H1 (cell line): Measurements from ENCODE around the gene ACE. TPM values are rescaled to one million over a fixed set of nuclear protein-coding genes. Genes with fewer than 3 reads are reported as not detected.

Source experiments
- CTCF ChIA-PET: fragments of 300-600 bp; sonication (Branson Sonifier 250); formaldehyde crosslinking; loops from one replicate; lab custom pipeline; 2021; ENCODE audit not compliant: partially characterized antibody; lab: Charles Lee
- POLR2A ChIA-PET: fragments of 300-600 bp; sonication (Branson Sonifier 250); formaldehyde crosslinking; loops from one replicate; lab custom pipeline; 2021; ENCODE audit warnings: inconsistent platforms; ENCODE audit not compliant: partially characterized antibody; lab: Charles Lee
- DNase-seq, 2 experiments: peaks; one replicate each; pipeline versions ENCODE4 v3.0.0 to v3.0.0-alpha.2; 2010 to 2022; ENCODE audit warnings: low spot score in 2 of 2, low read depth in 1 of 2, mixed read lengths in 1 of 2
- FAIRE-seq: peaks from 2 replicates; lab custom pipeline; 2011; peaks lifted over from hg19 to GRCh38; lab: Jason Lieb, UNC
- H2AFZ ChIP-seq: 2 replicates; pipeline ENCODE4 v1.8.1; 2012; ENCODE audit warnings: low read length, inconsistent platforms
- H2AK5ac ChIP-seq: 2 replicates; pipeline ENCODE4 v1.6.1; 2013; ENCODE audit warnings: low read depth, low read length
- H2BK120ac ChIP-seq: replicated peaks from 2 replicates; pipeline ENCODE3; 2013; ENCODE audit warnings: low read depth, low read length, inconsistent platforms
- H2BK12ac ChIP-seq: 2 replicates; pipeline ENCODE4 v1.6.1; 2013; ENCODE audit warnings: low read depth, low read length
- H2BK15ac ChIP-seq: 2 replicates; pipeline ENCODE4 v1.6.1; 2013; ENCODE audit warnings: low read length
- H2BK20ac ChIP-seq: 2 replicates; pipeline ENCODE4 v1.6.1; 2013; ENCODE audit warnings: low read length
- H2BK5ac ChIP-seq: 2 replicates; pipeline ENCODE4 v1.6.1; 2013; ENCODE audit warnings: low read depth, low read length
- H3K14ac ChIP-seq: 2 replicates; pipeline ENCODE4 v1.6.1; 2013; ENCODE audit warnings: inconsistent platforms; ENCODE audit not compliant: insufficient read length
- H3K18ac ChIP-seq: 2 replicates; pipeline ENCODE4 v1.6.1; 2013; ENCODE audit warnings: low read length; ENCODE audit errors: extremely low read depth
- H3K23ac ChIP-seq: 2 replicates; pipeline ENCODE4 v1.6.1; 2013; ENCODE audit warnings: inconsistent platforms; ENCODE audit not compliant: insufficient read length
- H3K23me2 ChIP-seq: 2 replicates; pipeline ENCODE4 v1.6.1; 2013; ENCODE audit warnings: low read depth, low read length
- H3K27ac ChIP-seq: 2 replicates; pipeline ENCODE4 v1.6.1; 2011; ENCODE audit warnings: low read depth, low read length, inconsistent platforms
- H3K27me3 ChIP-seq, 4 experiments: replicated peaks in 1 of 4; 1 replicate in 1 of 4; 2 replicates in 3 of 4; pipeline versions ENCODE4 v1.6.1 to v1.8.1; 2011 to 2013; ENCODE audit warnings: low read length in 3 of 4, mild to moderate bottlenecking in 3 of 4, inconsistent platforms in 2 of 4, mixed read lengths in 2 of 4, moderate library complexity in 1 of 4; ENCODE audit not compliant: control insufficient read depth in 3 of 4, insufficient read depth in 3 of 4; ENCODE audit errors: extremely low read depth in 1 of 4
- H3K36me3 ChIP-seq, 4 experiments: 2 replicates each; pipeline versions ENCODE4 v1.6.1 to v1.8.1; 2011 to 2013; ENCODE audit warnings: mild to moderate bottlenecking in 4 of 4, low read length in 3 of 4, moderate library complexity in 2 of 4, control low read depth in 1 of 4, inconsistent platforms in 1 of 4; ENCODE audit not compliant: insufficient read depth in 4 of 4, control insufficient read depth in 2 of 4
- H3K4ac ChIP-seq: replicated peaks from 2 replicates; pipeline ENCODE3; 2013; ENCODE audit warnings: low read length, low read depth, mixed read lengths, inconsistent platforms; ENCODE audit not compliant: insufficient read length
- H3K4me1 ChIP-seq, 4 experiments: replicated peaks in 1 of 4; 1 replicate in 1 of 4; 2 replicates in 3 of 4; pipeline versions ENCODE4 v1.6.1 to v1.8.1; 2011 to 2013; ENCODE audit warnings: low read length in 3 of 4, inconsistent platforms in 2 of 4, mixed read lengths in 1 of 4; ENCODE audit not compliant: insufficient read depth in 4 of 4, control insufficient read depth in 3 of 4
- H3K4me2 ChIP-seq, 2 experiments: 2 replicates each; pipeline versions ENCODE4 v1.6.1 to v1.8.1; 2011 to 2013; ENCODE audit warnings: low read depth in 2 of 2, low read length in 2 of 2, control low read depth in 1 of 2, inconsistent platforms in 1 of 2, mild to moderate bottlenecking in 1 of 2; ENCODE audit not compliant: insufficient read depth in 1 of 2
- H3K4me3 ChIP-seq, 4 experiments: fragments of 200-600, 300-600 bp in 1 of 4; sonication (generic), shearing (Covaris generic), sonication (Bioruptor Twin) in 1 of 4; 2 replicates each; pipeline versions ENCODE4 v1.5.1 to v1.8.1; 2011 to 2016; ENCODE audit warnings: low read length in 4 of 4, low read depth in 3 of 4, control low read depth in 2 of 4, inconsistent platforms in 2 of 4, mild to moderate bottlenecking in 2 of 4, mixed read lengths in 1 of 4, moderate library complexity in 1 of 4; ENCODE audit not compliant: insufficient read depth in 2 of 4; ENCODE audit errors: extremely low read depth in 1 of 4
- H3K56ac ChIP-seq: replicated peaks from 2 replicates; pipeline ENCODE3; 2013; ENCODE audit warnings: low read depth, mild to moderate bottlenecking, mixed read lengths, low read length, inconsistent platforms; ENCODE audit not compliant: insufficient read length
- H3K79me1 ChIP-seq: 2 replicates; pipeline ENCODE4 v1.6.1; 2013; ENCODE audit warnings: low read depth, low read length, control low read depth
- H3K79me2 ChIP-seq, 2 experiments: 2 replicates each; pipeline versions ENCODE4 v1.6.1 to v1.8.1; 2012 to 2013; ENCODE audit warnings: low read length in 2 of 2, mild to moderate bottlenecking in 2 of 2, inconsistent platforms in 1 of 2; ENCODE audit not compliant: insufficient read depth in 2 of 2, control insufficient read depth in 1 of 2
- H3K9ac ChIP-seq, 4 experiments: replicated peaks in 1 of 4; 1 replicate in 1 of 4; 2 replicates in 3 of 4; pipeline versions ENCODE4 v1.6.1 to v1.8.1; 2011 to 2013; ENCODE audit warnings: low read depth in 3 of 4, low read length in 3 of 4, control low read depth in 2 of 4, mild to moderate bottlenecking in 2 of 4, moderate library complexity in 2 of 4, inconsistent platforms in 1 of 4; ENCODE audit errors: extremely low read depth in 1 of 4
- H3K9me3 ChIP-seq, 2 experiments: 2 replicates each; pipeline versions ENCODE4 v1.6.1 to v1.8.1; 2012 to 2013; ENCODE audit warnings: mild to moderate bottlenecking in 2 of 2, moderate library complexity in 2 of 2, control low read depth in 1 of 2, inconsistent platforms in 1 of 2, low read depth in 1 of 2, low read length in 1 of 2, mixed read lengths in 1 of 2; ENCODE audit not compliant: insufficient read depth in 2 of 2
- H4K20me1 ChIP-seq, 2 experiments: replicated peaks in 1 of 2; 2 replicates each; pipeline versions ENCODE3 to v1.8.1; 2011 to 2013; ENCODE audit warnings: inconsistent platforms in 2 of 2, low read length in 2 of 2, mild to moderate bottlenecking in 1 of 2; ENCODE audit not compliant: insufficient read depth in 2 of 2, control insufficient read depth in 1 of 2
- H4K5ac ChIP-seq: 2 replicates; pipeline ENCODE4 v1.6.1; 2013; ENCODE audit warnings: low read length, low read depth, mixed read lengths, inconsistent platforms; ENCODE audit not compliant: insufficient read length
- H4K8ac ChIP-seq: 2 replicates; pipeline ENCODE4 v1.8.0; 2013; ENCODE audit warnings: mild to moderate bottlenecking, moderate library complexity, low read length, inconsistent platforms; ENCODE audit not compliant: insufficient read depth; ENCODE audit errors: extremely low read depth
- H4K91ac ChIP-seq: replicated peaks from 2 replicates; pipeline ENCODE3; 2013; ENCODE audit warnings: low read length, mixed read lengths, inconsistent platforms; ENCODE audit not compliant: insufficient read length
- SIN3A ChIP-seq, 2 experiments: IDR thresholded peaks in 1 of 2; conservative IDR thresholded peaks in 1 of 2; 2 replicates each; pipeline ENCODE4 v1.6.1; 2011 to 2012; ENCODE audit warnings: low read length in 2 of 2, improper control_type of control experiment in 1 of 2, low read depth in 1 of 2, mild to moderate bottlenecking in 1 of 2
- TAF1 ChIP-seq: IDR thresholded peaks from 2 replicates; pipeline ENCODE4 v1.6.1; 2011; ENCODE audit warnings: mild to moderate bottlenecking, low read depth, low read length
- WGBS, 2 experiments: shearing (Covaris generic) in 1 of 2; methylation state at CpG; one replicate each; pipeline versions ENCODE4 v1.1.6 to v1.1.7; 2013 to 2015; ENCODE audit warnings: low lambda C conversion rate in 2 of 2, mixed read lengths in 2 of 2, inconsistent platforms in 1 of 2, low coverage in 1 of 2, missing lambda C conversion rate in 1 of 2; ENCODE audit not compliant: insufficient replicate concordance in 2 of 2, insufficient coverage in 1 of 2, insufficient read length in 1 of 2; ENCODE audit errors: extremely low coverage in 1 of 2, missing lambda C conversion rate in 1 of 2; 5-methylcytosine and 5-hydroxymethylcytosine counted together
- polyA plus RNA-seq, 7 experiments: library from polyadenylated mRNA; depleted of rRNA in 3 of 7; stranded (reverse) in 5 of 7; unstranded in 2 of 7; fragments of >200 nt in 5 of 7; fragments of 200-250 nt in 2 of 7; gene quantifications; 1 replicate in 5 of 7; 2 replicates in 1 of 7; 4 replicates in 1 of 7; pipeline versions ENCODE4 v1.2.1 to v1.2.3, GENCODE V29; 2011 to 2013; ENCODE audit warnings: missing spikeins in 2 of 7, mixed read lengths in 2 of 7
- total RNA-seq: library from RNA; stranded (reverse); fragmentation: NEBNext Ultra II Directional; extraction: Animal tissue kit (Norgen Biotek cat#: 25700); gene quantifications from 2 replicates; pipeline ENCODE4 v1.2.1, GENCODE V29; 2021

ACE gene
- total and polyA plus RNA-seq, 2 of the 8 experiments (the other 6 are each of a cell fraction or from before 2014, with no cell fraction given): 2.5 to 5.5 TPM

GRCh38 chr17:63451150-63451549, 25.7 kb upstream of the ACE start:
- no peak overlapping the region for H2BK20ac ChIP-seq

More at GRCh38 chr17:63451150-63451549, 25.7 kb upstream of the ACE start:
- CTCF ChIA-PET: interaction anchor here (0.8 to 29.0 kb wide), 6 partner anchors 9 to 114 kb away, joined by 3 to 758 read pairs (median 8); partner anchors contain the start of gene ACE
- no peaks in the 10 kb centered on the region for H3K79me1 ChIP-seq
- H3K56ac ChIP-seq: no peak overlapping the region
- H4K8ac ChIP-seq: no peak overlapping the region
- peaks cover 3% of the 10 kb centered on the region; the same call in 1 of the 2 replicates for H3K23me2 ChIP-seq
- no peak overlapping the region for H4K91ac ChIP-seq
- no peak overlapping the region for H3K14ac ChIP-seq
- no peaks in the 10 kb centered on the region for H3K9me3 ChIP-seq
- POLR2A ChIA-PET: interaction anchor here (1.1 kb wide), 1 partner anchor 9 kb away, joined by 3 read pairs; no protein-coding TSS in a partner anchor
- no peaks in the 10 kb centered on the region for H4K20me1 ChIP-seq
- H2BK120ac ChIP-seq: no peak overlapping the region
- no peak overlapping the region for H2BK15ac ChIP-seq
- H3K79me2 ChIP-seq: no peaks in the 10 kb centered on the region
- FAIRE-seq (no peak), DNase-seq (no peak)
- H3K4me1 ChIP-seq: peaks cover 0 to 20% (median 9%) of the 10 kb centered on the region in 4 experiments; a peak in 6 of 7 replicates
- H4K5ac ChIP-seq: no peak overlapping the region
- no peaks in the 10 kb centered on the region for H3K36me3 ChIP-seq
- peaks cover 0 to 7% (median 2%) of the 10 kb centered on the region in 4 experiments; a peak in 2 of 7 replicates for H3K27me3 ChIP-seq
- H3K27ac ChIP-seq: no peak overlapping the region
- H3K9ac ChIP-seq: no peak overlapping the region
- TF ChIP-seq TAF1 (no peak), SIN3A (conservative IDR thresholded peaks at IDR 0.05 in 1 of 2, IDR thresholded peaks at IDR 0.05 in 1 of 2; ENCODE audit: low read depth in 1 of 2, low read length in 2 of 2) (no peak)
- no peak overlapping the region for H2BK12ac ChIP-seq
- no peak overlapping the region for H3K18ac ChIP-seq
- no peak overlapping the region for H3K4me3 ChIP-seq
- no peak overlapping the region; the same call in 1 of the 2 replicates for H2AK5ac ChIP-seq
- no peak overlapping the region for H3K4me2 ChIP-seq
- WGBS, 2 experiments: 88% methylated on average over 10 of the region's 11 CpGs; no CpG with 5 or more reads in 1 of the 2 experiments
- H2AFZ ChIP-seq: no peak overlapping the region
- no peak overlapping the region for H3K23ac ChIP-seq
- no peak overlapping the region for H2BK5ac ChIP-seq
- no peak overlapping the region for H3K4ac ChIP-seq
